GM18508 (cell line): ENCODE data around the gene DIS3L2.
A peak's percentile ranks its signal among the peaks of the same experiment; 100 is the strongest.
"Not testable (repeated sequence)": the region's sequence is repeated elsewhere in the genome, so short reads cannot be mapped to it uniquely, and the experiment has no call there.

Experiments used
- ATAC-seq: cut with Tn5 transposase; IDR thresholded peaks from one replicate; pipeline ENCODE4 v1.9.1; 2021; ENCODE audit warnings: moderate number of reproducible peaks; ENCODE audit not compliant: insufficient read depth, unreplicated experiment

Gene DIS3L2

GRCh38 chr2:232309592-232309991 is 348.1 kb downstream of the DIS3L2 start:
- ATAC-seq, result no peak

- no peak for ATAC-seq
Measured at GRCh38 chr2:232310121-232310520, 348.6 kb downstream of the DIS3L2 start.

DNA sequence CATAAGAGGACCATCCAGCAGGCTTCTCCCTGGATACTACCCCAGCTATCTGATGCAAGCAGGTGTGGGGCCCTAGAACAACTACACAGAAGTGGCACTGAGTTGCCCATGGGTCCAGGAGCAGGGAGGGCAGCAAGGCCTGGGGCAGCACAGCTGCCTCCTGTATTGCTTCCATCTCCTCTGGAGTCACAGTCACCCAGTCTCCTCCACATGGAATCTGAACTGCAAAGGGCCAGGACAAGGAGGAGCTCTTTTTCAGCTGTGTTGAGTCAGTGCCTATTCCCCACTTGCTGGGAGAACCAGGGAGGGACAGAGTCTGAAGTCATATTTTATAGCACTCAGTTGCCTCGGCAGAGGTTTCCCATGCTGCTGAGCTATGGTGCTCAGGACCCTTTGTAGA is 349.2 kb downstream of the DIS3L2 start:
- no peak for ATAC-seq

DNA sequence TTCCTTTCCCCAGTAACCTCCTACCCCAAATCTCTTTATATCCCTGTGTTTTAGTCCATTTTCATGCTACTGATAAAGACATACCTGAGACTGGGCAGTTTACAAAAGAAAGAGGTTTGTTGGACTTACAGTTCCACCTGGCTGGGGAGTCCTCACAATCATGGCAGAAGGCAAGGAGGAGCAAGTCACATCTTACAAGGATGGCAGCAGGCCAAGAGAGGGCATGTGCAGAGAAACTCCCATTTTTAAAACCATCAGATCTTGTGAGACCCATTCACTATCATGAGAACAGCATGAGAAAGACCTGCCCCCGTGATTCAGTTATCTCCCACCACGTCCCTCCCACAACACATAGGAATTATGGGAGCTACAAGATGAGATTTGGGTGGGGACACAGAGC is 352.1 kb downstream of the DIS3L2 start:
- not testable (repeated sequence) for ATAC-seq

DNA sequence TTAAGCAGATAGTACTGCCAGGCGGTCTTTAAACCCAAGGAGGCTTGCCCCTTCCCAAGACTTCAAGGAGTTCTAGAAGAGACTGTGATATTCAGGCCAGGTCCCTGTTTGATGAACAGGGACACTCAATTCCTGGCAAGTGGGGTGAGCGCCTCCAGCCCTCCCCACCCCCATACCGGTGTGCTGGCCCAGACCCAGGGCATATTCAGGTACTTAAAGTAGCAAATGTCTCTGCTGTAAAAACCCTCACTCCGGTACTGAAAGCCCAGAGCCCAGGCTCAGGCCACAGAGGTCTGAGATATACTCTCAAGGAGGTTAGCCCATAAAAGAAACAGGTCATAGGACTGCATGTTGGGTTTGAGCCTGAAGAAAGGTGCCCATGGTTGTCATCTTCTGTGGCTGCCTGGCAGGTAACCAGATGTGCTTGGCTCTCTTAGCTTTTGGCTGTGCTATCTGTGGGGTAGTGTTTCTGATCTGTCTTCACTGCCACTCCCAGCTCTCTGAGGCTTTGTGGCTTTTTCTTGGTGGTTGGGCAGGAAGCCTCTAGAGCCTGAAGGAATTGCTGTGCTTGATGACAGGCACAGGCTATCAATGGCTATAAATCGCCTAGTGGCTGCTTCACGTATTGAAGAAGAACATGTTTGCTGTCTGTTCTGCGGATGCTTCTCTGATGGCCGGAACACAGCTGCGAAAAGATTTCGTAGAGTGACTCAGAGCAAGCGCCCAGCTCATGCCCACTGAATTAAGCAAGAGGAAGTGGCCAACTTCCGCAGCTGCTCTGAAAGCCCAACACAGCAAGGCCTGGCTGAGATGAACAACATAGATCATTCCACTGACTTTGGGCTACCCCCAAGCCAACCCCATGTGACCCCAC is 353.8 kb downstream of the DIS3L2 start:
- peak; percentile 70 for ATAC-seq

DNA sequence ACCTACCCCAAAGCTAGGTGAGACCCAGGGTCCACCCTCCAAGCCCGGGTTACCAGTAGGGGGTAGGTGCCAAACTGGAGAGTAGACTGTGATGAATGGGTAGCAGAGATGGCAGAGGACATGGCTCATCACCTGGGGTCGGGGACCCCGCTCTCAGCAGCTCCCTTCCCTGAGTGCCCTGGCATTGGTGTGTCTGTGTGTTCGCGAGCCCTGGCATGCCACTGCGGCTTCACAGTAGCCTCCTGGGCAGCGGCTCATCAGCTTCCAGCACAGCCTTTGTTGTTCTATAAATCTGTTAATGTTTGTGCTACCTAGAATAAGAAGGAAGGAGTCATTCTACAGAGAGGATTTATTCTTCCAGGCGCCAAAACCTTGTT is 354.4 kb downstream of the DIS3L2 start:
- peak; percentile 16 for ATAC-seq

GRCh38 chr2:232316461-232317330 is 355.2 kb downstream of the DIS3L2 start:
- no peak for ATAC-seq

DNA sequence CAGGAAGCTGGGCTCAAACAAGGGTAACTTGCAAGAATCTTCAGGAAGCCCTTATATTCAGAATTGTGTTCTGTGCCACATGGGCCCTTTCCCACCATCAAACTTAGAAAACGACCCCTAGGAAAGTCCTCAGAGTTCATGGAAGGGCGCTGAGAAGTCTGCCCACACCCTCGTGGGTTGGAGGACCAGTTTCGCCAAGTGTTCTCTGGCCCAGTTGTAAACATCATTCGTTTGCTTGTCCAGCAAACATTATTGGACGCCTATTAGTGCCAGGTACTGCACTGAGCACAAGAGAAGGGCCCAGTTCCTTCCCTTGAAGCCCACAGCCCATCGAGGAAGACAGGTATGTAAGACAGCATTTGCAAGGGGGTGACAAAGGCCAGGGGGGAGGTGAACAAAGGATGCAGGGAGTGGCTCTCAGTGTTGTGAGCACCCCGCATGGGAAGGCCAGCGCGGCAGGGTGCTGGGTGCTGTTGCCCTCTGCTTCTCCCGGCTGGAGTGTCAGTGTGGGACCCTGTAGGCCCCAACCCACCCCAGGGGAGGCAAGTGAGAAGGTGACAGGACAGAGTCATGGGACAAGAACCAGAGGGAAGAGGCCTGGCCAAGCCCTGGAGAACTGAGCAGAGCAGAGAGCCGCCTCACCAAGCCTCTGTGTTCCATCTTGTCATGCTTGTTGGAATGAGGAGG is 356.8 kb downstream of the DIS3L2 start:
- ATAC-seq, result no peak

- ATAC-seq, result no peak
Measured at GRCh38 chr2:232319067-232319802, 357.7 kb downstream of the DIS3L2 start.

- no peak for ATAC-seq
Measured at GRCh38 chr2:232319803-232320442, 358.4 kb downstream of the DIS3L2 start.

GRCh38 chr2:232320443-232320803 is 358.9 kb downstream of the DIS3L2 start:
- ATAC-seq, result no peak

DNA sequence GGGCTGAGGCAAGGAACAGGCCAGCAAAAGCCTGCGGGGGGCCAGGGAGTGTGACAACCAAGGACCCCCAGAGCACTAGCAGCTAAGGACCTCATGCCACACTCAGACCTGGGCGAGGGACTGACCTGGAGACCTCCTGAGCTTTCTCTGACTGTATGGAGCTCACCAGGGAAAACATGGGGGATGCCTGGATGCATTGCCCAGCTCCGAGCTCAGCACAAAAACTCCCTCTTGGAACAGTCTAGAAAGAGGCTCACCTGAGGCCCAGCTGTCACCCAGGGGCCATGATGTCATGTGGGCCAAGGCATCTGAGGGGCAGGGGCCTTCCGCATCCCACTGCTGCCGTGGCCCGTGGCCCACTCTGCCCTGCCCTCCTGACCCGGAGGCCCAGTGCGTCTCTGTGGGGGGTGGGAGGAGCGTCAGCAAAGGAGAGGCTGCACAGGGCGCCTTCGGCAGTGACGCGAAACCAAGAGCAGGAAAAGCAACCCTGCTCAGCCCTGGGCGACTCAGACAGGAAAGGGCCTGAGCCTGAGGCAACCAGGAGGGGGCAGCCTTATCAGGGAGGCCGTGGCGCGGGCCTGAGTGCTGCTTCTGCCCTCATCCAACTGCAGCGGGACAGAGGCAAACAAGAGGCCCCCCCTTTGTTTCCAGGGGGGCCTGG is 359.8 kb downstream of the DIS3L2 start:
- ATAC-seq, result no peak

DNA sequence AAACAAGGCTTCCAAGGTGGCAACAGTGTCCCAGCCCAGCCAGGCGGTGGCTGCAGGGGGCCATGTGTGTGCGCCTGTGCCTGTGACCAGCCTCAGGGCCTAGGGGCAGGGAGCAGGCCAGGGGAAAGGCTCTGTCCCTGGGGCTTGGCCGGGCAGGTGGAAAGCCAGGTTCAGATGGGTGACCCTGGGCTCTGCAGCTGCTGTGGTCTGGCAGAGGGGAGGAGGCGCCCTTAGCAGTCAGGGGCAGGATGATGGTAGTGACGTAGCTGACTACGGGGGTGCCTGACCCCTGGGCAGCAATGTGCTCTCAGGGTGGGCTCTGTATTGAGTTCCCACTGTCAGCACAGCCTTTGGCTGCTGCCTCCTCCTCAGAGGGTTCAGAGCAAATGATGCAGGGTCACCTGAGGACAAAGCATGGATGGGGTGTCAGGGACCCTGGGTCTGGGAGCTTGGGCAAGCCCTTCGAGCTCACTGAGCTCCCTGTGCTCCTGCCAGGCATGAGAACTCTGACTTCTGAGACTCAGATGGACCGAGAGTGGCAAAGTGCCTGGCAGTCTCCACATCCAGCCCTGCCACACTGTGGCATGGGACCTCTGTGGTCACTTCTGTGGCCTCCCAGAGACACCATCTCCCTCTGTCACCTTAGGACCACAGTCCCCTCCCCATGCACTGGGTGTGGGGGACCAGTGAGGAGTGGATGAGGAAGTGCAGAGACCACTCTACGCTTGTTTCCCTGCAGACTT is 360.5 kb downstream of the DIS3L2 start:
- ATAC-seq, result no peak

GRCh38 chr2:232322560-232323327 is 361.2 kb downstream of the DIS3L2 start:
- no peak for ATAC-seq

- no peak for ATAC-seq
Measured at GRCh38 chr2:232323328-232323650, 361.8 kb downstream of the DIS3L2 start.

GRCh38 chr2:232323967-232324366 is 362.5 kb downstream of the DIS3L2 start:
- not testable (repeated sequence) for ATAC-seq

GRCh38 chr2:232324778-232325177 is 363.3 kb downstream of the DIS3L2 start:
- no peak for ATAC-seq
